NCI-H526 treated with DMSO at 0.1 percent for 48 hours (cell line): ENCODE measurements around the gene CCDC158.
"Not testable (repeated sequence)": the region's sequence is repeated elsewhere in the genome, so short reads cannot be mapped to it uniquely, and the experiment has no call there.

Experiments used
- DNase-seq: peaks from one replicate; lab custom pipeline; 2025; lab: John Stamatoyannopoulos, UW

CCDC158 gene

DNA sequence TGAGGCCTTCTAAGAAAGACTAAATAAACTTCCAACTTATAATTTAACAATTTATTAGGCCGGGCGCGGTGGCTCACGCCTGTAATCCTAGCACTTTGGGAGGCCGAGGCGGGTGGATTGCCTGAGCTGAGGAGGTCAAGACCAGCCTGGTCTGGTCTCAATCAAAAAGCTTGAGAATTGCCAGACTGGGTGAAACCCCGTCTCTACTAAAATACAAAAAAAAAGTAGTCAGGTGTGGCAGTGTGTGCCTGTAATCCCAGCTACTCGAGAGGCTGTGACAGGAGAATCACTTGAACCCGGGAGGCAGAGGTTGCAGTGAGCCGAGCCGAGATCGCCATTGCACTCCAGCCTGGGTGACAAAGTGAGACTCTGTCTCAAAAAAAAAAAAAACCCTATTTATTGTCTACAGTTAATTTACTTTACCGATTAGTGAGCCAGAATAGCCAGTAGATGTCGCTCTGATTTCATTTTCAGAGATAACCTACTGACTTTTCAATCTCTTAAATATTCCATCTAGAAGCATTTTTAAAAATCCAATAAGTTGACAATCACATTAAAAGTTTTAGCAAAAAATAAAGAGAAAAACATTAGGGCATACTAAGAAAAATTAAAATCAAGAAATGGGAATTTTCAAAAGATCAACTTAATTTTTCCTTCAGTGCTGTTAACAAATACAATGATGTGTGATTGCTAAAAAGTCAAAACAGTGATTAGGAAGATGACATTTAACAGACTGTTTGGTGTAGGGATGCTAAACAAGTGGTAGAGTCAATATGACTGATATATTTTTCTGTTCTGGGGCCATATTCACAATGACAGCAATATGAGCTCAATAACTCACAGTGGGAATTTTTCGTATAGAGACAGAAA is 9.8 kb upstream of the CCDC158 start:
- DNase-seq: peak; percentile 23

GRCh38 chr4:76429636-76430035 is 8.7 kb upstream of the CCDC158 start:
- DNase-seq: no peak

DNA sequence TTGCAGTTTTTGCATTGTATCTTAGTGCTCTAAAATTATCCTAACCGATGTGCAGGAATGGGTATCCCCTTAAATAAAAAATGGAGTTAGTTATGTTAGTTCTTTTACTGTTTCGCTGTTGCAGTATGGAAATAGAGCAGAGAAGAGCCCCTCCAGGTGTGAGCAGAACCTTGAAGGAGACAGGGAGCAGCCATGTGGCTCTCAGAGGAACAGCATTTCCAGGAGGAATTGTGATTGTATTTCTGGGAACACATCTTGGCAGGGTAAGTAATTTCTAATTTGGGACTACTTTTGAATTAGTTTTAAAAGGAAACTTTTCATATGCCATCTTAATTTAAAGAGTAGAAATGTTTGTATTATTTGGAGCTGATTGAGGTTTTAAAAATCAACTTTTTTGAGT is 5.3 kb upstream of the CCDC158 start:
- no peak for DNase-seq

GRCh38 chr4:76423159-76423558 is 2.2 kb upstream of the CCDC158 start:
- not testable (repeated sequence) for DNase-seq

GRCh38 chr4:76420188-76420761 is 666 bp downstream of the CCDC158 start:
- DNase-seq: no peak

- no peak for DNase-seq
Measured at GRCh38 chr4:76410636-76411035, 10.3 kb downstream of the CCDC158 start.

GRCh38 chr4:76407440-76408119 is 13.4 kb downstream of the CCDC158 start:
- DNase-seq: no peak

GRCh38 chr4:76406081-76406480 is 14.9 kb downstream of the CCDC158 start:
- no peak for DNase-seq

DNA sequence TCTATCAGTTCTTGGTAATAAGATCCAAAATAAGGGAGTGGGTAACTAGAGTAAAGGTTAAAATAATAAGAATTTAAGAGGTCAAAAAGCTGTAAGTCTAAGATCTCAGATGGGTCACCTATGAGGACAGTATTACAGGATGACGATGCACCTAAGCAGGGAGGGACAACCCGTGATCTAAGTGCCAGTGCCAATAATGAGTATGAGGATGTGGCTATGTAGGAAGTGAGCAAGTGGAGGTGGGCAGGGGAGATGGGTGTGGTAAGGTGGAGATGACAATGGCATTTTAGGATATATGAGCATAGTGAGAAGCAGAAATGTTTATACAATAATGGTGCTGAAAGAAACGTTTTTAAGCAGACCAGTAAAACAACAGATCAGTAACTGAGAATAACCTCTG is 19.3 kb downstream of the CCDC158 start:
- no peak for DNase-seq

DNA sequence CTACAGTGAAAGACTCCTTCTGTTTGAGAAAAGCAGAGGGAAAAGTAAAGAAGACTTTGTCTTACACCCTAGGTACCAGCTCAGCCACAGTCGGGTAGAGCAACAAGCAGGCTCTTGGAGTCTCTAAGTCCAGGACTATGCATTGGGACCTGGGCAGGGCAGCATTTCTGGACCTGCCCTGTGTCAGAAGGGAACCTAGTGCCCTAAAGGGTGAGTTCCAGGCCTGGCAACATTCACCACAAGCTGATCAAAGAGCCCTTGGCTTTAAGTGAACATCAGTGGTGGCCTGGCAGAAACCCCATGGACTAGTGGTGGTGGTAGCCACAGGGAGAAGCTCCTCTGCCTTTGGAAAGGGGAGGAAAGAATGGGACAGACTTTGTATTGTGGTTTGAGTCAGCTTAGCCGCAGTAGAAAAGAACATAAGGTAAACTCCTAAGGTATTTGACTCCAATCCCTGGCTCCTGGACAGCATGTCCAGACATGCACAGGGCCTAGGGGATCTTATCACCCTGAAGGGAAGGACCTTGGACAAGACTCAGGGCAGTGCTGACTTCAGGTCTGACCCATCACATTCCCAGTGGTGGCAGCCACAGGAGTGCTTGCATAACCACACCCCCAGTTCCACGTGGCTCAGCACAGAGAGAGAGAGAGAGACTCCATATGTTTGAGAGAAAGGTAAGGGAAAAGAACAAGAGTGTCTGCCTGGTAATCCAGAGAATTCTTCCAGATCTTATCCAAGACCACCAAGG is 32.6 kb downstream of the CCDC158 start:
- no peak for DNase-seq

GRCh38 chr4:76386566-76387305 is 34.2 kb downstream of the CCDC158 start:
- DNase-seq: no peak

DNA sequence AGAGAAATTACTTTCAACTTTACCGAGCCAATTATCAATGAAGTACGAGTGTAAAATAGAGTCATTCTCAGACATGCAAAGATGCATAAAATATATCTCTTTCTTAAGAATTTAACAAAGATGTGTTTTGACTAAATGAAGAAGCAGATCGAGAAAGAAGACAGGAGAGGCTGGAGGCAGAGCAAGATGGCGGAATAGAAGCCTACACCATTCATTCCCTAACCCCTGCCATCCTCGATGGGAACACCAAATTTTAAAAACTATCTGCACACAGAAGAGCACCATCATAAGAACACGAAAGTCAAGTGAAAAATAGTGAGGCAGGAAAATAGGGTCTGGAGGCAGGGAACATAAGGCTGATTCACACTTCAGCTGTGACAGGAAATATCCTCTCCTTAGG is 35.0 kb downstream of the CCDC158 start:
- no peak for DNase-seq

- DNase-seq: no peak
Measured at GRCh38 chr4:76384052-76384451, 36.9 kb downstream of the CCDC158 start.

GRCh38 chr4:76383001-76383400 is 37.9 kb downstream of the CCDC158 start:
- no peak for DNase-seq

DNA sequence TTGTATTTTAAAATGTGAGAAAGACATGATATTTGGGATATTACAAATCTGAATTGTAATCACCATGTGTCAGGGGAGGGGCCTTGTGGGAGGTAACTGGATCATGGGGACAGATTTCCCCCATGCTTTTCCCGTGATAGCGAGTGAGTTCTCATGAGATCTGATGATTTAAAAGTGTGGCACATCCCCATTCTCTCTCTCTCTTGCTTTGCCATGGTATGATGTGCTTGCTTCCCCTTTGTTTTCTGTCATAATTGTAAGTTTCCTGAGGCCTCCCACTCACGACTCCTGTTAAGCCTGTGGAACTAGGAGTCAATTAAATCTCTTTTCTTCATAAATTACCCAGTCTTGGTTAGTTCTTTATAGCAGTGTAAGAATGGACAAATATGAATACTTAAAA is 39.0 kb downstream of the CCDC158 start:
- DNase-seq: no peak

DNA sequence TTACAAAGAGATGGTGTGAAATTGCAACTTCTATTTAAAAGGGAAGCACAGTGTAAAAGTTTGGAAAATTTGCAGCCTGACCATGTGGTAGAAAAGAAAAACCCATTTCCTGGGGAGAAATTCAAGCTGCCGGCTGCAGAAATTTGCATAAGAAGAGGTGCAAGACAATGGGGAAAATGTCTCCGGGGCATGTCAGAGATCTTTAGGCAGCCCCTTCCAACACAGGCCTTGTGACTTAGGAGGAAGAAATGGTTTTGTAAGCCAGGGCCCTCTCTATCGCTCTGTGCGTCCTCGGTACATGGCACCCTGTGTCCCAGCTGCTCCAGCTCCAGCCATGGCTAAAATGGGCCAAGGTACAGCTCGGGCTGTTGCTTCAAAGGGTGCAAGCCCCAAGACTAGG is 40.4 kb downstream of the CCDC158 start:
- DNase-seq: no peak

DNA sequence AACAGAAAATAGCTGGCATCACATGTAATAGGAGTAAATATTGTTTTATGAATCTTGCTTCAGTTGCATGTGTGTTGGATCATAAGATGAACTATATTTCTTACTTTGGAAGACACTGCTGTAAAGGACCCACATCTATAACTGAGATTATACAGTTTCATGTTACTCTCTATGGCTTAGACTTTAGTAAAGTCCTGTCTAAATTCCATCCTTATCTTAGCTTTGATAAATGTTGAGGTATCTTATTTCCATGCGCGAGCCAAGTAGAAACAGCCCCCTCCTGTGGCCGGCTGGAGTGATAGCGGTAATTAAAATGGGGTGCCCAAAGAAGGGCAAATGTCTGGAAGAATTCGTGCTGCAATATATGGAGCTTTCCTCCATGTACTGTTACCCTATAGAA is 43.0 kb downstream of the CCDC158 start:
- DNase-seq: no peak

DNA sequence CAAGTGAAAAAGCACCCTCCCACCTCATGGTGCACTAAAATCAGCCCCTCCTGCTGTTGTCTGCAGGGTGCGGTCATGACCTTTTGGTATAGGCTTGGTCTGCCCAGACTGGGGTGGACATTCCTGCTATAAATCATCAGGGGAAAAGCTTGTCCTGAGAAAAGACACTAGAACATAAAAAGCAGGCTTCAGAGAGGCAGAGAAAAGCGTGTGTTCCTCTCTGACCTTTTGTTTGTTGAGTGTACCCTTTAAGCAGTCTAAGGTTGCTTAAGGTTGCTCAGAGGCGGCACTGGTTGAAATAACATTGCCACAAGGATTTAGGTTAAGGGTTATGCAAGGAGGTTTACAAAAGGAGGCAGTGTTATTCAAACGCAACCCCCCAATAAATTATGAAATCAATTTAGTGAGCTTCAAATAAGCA is 43.5 kb downstream of the CCDC158 start:
- no peak for DNase-seq

DNA sequence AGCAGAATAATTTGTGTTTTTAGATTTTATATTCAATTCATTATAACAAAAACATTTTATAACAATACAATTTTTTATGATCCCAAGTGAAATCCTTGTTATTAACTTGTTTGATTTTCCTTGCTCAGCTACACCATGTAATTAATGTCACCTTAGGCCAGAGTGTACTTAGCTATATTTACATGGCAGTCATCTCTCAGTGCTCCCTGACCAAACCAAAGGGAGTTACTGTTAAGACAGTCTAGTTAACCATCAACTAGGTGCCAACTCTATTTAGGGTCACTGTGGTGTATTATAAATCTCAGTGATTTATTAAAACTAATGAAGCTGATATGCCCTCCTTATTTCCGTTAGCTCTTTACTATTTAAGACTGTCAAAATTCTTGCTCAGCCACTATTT is 44.4 kb downstream of the CCDC158 start:
- DNase-seq: no peak

- no peak for DNase-seq
Measured at GRCh38 chr4:76375703-76376102, 45.2 kb downstream of the CCDC158 start.

DNA sequence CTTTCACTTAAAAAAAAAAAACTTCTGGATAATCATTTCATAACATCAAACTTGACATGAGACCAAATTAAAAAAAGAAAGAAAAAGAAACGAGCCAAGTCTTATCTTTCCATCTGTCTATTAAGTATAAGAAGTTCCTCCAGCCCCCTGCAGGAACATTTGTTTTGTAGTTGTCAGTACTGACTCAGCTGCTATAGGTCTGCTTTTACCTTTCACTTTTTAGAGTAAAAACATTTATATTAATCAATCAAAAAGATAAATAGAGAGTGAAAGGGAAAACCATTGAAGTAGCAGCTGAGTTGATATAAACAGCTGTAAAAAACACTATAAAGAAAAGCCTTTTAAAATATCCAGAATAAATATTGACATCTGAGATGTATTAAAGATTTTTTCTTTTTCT is 46.1 kb downstream of the CCDC158 start:
- DNase-seq: no peak
